ENCODE measurements around the gene TEX10. TPM values are rescaled to one million over a fixed set of nuclear protein-coding genes. Genes with fewer than 3 reads are reported as not detected.

Gene TEX10
- 35.1 and 38.6 TPM in 2 replicates for total RNA-seq
- long read RNA-seq, transcript TEX10-201 (15 exons, 3,074 nt) = major isoform, 186 of 272 reads
- long read RNA-seq, partial matches to known transcripts = 36 of 272 reads
- long read RNA-seq, other reads (novel, unspliced or antisense) = 50 of 272 reads

DNA sequence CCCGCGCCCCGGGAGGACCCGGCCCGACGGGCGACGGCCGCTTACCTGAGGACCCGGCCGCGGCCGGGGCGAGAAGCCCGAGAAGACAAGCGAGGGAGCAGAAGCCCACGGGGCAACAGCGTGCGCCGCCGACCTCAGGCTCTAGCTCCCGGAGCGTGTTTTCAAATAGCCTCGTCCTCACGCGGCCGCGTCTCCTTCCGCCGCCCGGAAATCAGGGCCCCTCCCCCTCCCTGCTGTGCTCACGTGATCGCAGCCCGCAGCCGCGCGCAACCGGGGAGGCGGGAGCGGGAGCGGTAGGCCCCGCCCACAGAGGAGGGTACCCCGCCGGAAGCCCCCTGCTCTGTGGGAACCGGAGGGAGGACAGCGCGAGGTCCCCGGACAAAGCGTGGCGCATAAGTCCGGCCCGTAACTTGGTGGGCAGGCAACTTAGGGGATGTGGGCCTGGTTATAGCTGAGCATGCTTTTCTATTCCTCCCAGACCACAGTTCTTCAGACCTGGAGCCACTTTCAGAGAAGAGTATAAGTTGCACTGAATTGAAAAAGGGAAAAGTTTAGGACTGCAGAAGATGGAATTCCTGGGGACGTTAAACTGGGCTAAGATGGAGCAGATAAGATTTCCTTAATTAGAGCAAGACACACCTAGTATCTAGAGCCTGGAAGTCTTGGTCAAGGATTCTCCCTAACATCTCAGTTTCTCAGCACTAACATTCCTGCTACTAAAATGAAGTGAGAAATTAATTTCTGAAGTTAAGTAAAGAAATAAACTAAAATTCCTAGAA, at the start of gene TEX10:
TSS of gene TEX10 (minus strand) at position 216 of the 779 bp plus-strand sequence. CDS start 3,579 bp downstream, outside the sequence.
- Mint-ChIP-seq H3K27me3 (no peaks in the 10 kb centered on the region), H3K9me3 (ENCODE audit: low read depth) (peaks cover 17% of the 10 kb centered on the region), H3K27ac (peak within 1 kb of the TSS; percentile 94), H3K36me3 (ENCODE audit: insufficient read depth) (peaks cover 14% of the 10 kb centered on the region), H3K4me3 (ENCODE audit: low read depth) (peak within 1 kb of the TSS; percentile 98), H3K4me1 (ENCODE audit: low read depth) (peaks cover 38% of the 10 kb centered on the region)
- no peak for TF ChIP-seq CTCF (IDR thresholded peaks at IDR 0.05; ENCODE audit: unreplicated experiment)
- peak; percentile 90 for DNase-seq (ENCODE audit: low spot score, unreplicated experiment)

GRCh38 chr9:100401042-100401441, 48.3 kb upstream of the TEX10 start:
- no peak for DNase-seq (ENCODE audit: low spot score, unreplicated experiment)
- H3K27me3 Mint-ChIP-seq = no peaks in the 10 kb centered on the region
- no peak overlapping the region for H3K27ac Mint-ChIP-seq
- TF ChIP-seq CTCF (IDR thresholded peaks at IDR 0.05; ENCODE audit: unreplicated experiment) = no peak
- H3K36me3 Mint-ChIP-seq (ENCODE audit: insufficient read depth) = no peaks in the 10 kb centered on the region
- H3K4me1 Mint-ChIP-seq (ENCODE audit: low read depth) = no peaks in the 10 kb centered on the region
- H3K4me3 Mint-ChIP-seq (ENCODE audit: low read depth) = no peak overlapping the region
- no peaks in the 10 kb centered on the region for H3K9me3 Mint-ChIP-seq (ENCODE audit: low read depth)

DNA sequence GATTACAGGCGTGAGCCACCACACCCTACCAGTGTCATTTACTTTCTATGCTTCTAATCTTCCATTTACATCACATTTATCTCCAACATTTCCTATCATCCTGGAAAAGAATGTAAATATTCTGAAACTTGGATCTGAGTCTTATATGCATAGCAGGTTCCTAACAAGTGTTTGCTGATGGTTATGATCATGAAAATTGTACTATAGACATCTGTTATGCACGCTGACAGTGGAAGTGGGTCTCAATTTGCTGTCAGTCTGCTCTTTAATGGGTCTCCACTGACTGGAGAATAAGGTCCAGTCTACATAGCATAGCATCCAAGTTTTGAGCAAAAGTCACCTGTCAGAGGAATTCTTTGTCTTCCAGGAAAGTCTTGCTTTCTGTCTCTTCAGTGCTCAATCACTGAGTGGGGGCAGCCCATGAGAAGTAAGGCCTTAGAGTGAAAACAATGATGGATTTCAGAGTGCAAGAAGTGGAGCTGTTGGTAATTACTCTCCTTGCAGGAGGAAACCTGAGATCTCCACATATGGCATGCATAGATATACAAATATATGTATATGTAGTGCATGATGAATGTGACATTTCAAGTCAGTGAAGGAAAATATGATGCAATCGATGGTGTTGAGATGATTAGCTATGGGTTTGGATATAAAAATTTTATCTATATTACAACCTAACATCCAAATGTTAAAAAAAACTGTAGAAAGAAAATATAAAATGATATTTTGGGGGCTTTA, 45.0 kb upstream of the TEX10 start:
- H3K4me3 Mint-ChIP-seq (ENCODE audit: low read depth) = no peak overlapping the region
- no peaks in the 10 kb centered on the region for H3K27me3 Mint-ChIP-seq
- H3K27ac Mint-ChIP-seq = no peak overlapping the region
- peaks cover 9% of the 10 kb centered on the region for H3K9me3 Mint-ChIP-seq (ENCODE audit: low read depth)
- no peak for TF ChIP-seq CTCF (IDR thresholded peaks at IDR 0.05; ENCODE audit: unreplicated experiment)
- no peak for DNase-seq (ENCODE audit: low spot score, unreplicated experiment)
- peaks cover 7% of the 10 kb centered on the region for H3K36me3 Mint-ChIP-seq (ENCODE audit: insufficient read depth)
- no peaks in the 10 kb centered on the region for H3K4me1 Mint-ChIP-seq (ENCODE audit: low read depth)

DNA sequence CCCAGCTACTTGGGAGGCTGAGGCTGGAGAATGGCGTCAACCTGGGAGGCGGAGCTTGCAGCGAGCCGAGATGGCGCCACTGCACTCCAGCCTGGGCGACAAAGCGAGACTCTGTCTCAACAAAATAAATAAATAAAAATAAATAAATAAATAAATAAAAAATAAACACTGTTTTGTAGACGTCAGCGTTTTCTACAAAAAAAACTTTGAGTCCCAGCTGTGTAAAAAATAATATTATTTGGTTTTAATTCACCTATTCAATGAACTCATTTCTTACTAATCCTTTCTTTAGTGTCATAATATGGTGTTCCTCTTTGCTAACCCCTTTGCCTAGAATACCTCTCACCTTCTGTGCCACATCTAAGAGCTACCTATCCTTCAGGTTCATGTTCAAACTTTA, 44.0 kb upstream of the TEX10 start:
- H3K4me1 Mint-ChIP-seq (ENCODE audit: low read depth) = no peaks in the 10 kb centered on the region
- H3K36me3 Mint-ChIP-seq (ENCODE audit: insufficient read depth) = peaks cover 10% of the 10 kb centered on the region
- no peak overlapping the region for H3K4me3 Mint-ChIP-seq (ENCODE audit: low read depth)
- no peaks in the 10 kb centered on the region for H3K27me3 Mint-ChIP-seq
- H3K27ac Mint-ChIP-seq = no peak overlapping the region
- H3K9me3 Mint-ChIP-seq (ENCODE audit: low read depth) = peaks cover 11% of the 10 kb centered on the region
- no peak for DNase-seq (ENCODE audit: low spot score, unreplicated experiment)
- no peak for TF ChIP-seq CTCF (IDR thresholded peaks at IDR 0.05; ENCODE audit: unreplicated experiment)

DNA sequence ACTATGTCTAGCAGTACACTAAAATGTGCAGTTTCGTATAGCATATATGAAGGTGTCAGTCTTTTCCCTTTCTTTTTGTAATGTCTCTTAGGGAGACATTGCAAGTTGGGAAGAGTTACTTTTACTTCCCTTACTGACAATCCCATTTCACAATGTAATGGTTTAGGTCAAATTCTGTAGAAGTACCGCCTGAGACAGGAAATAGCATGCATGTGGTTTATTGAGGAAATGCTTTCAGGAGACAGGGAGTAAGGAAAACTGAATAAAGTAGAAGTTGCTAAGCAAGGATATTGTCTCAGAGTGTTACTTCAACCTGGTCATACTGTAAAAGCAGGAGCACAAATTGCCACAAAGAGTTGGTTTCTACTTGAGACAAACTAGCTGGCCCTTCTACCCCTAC, 42.1 kb upstream of the TEX10 start:
- Mint-ChIP-seq H3K4me1 (ENCODE audit: low read depth) (no peaks in the 10 kb centered on the region), H3K27ac (no peak overlapping the region), H3K27me3 (no peaks in the 10 kb centered on the region), H3K36me3 (ENCODE audit: insufficient read depth) (peaks cover 13% of the 10 kb centered on the region), H3K9me3 (ENCODE audit: low read depth) (peaks cover 12% of the 10 kb centered on the region), H3K4me3 (ENCODE audit: low read depth) (no peak overlapping the region)
- no peak for DNase-seq (ENCODE audit: low spot score, unreplicated experiment)
- TF ChIP-seq CTCF (IDR thresholded peaks at IDR 0.05; ENCODE audit: unreplicated experiment) = no peak
